PC-3 (cell line): ENCODE data around the gene HIRA. TPM values are rescaled to one million over a fixed set of nuclear protein-coding genes. Genes with fewer than 3 reads are reported as not detected.

Experiments
- ATAC-seq: fragments of 200-7000 bp; cut with Tn5 transposase; 2 replicates; pipeline ENCODE4 v1.9.1; 2020; ENCODE audit warnings: mild to moderate bottlenecking, moderate library complexity
- BruUV-seq: library from RNA; stranded (reverse); fragments of 400-500 nt; replicated peaks from 2 replicates; lab custom pipeline; 2021; lab: Mats Ljungman, UMichigan
- CTCF ChIA-PET: fragments of 300-600 bp; sonication (Branson Sonifier 250); formaldehyde crosslinking; loops from one replicate; lab custom pipeline; 2022; ENCODE audit warnings: antibody characterized with exemption; lab: Charles Lee
- POLR2A ChIA-PET: fragments of 300-600 bp; sonication (Branson Sonifier 250); formaldehyde crosslinking; loops from one replicate; lab custom pipeline; 2022; ENCODE audit warnings: antibody characterized with exemption; ENCODE audit not compliant: unreplicated experiment; lab: Charles Lee
- DNase-seq: peaks from one replicate; pipeline ENCODE4 v3.0.0-alpha.2; 2015
- H2AFZ ChIP-seq: fragments of 300-600 bp; sonication (generic); 2 replicates; pipeline ENCODE4 v1.6.0; 2016; ENCODE audit warnings: antibody characterized with exemption, low read length
- H3F3A ChIP-seq: fragments of 300-600 bp; sonication (generic); one replicate; pipeline ENCODE4 v1.6.0; 2017; ENCODE audit warnings: antibody characterized with exemption, low read length, control low read depth, mild to moderate bottlenecking; ENCODE audit not compliant: unreplicated experiment
- H3K27ac ChIP-seq: fragments of 300-600 bp; sonication (generic); 2 replicates; pipeline ENCODE4 v1.5.1; 2016; ENCODE audit warnings: mild to moderate bottlenecking, low read length
- H3K27me3 ChIP-seq: fragments of 300-600 bp; sonication (generic); 2 replicates; pipeline ENCODE4 v1.6.1; 2016; ENCODE audit warnings: low read length, mixed read lengths
- H3K36me3 ChIP-seq: fragments of 300-600 bp; sonication (generic); 2 replicates; pipeline ENCODE4 v1.6.1; 2016; ENCODE audit warnings: low read depth, mixed run types, low read length, mixed read lengths
- H3K4me1 ChIP-seq: fragments of 300-600 bp; sonication (generic); 2 replicates; pipeline ENCODE4 v1.5.1; 2016; ENCODE audit warnings: low read length; ENCODE audit not compliant: insufficient read depth
- H3K4me2 ChIP-seq: fragments of 300-600 bp; sonication (generic); 2 replicates; pipeline ENCODE4 v1.6.0; 2016; ENCODE audit warnings: low read length
- H3K4me3 ChIP-seq: fragments of 300-600 bp; sonication (generic); 2 replicates; pipeline ENCODE4 v1.5.1; 2016; ENCODE audit warnings: mild to moderate bottlenecking, low read length, mixed read lengths
- H3K79me2 ChIP-seq: fragments of 300-600 bp; sonication (generic); 2 replicates; pipeline ENCODE4 v1.6.1; 2017; ENCODE audit warnings: low read length, mixed read lengths
- H3K9ac ChIP-seq: fragments of 300-600 bp; sonication (generic); 2 replicates; pipeline ENCODE4 v1.6.0; 2016; ENCODE audit warnings: mild to moderate bottlenecking, low read length
- H3K9me2 ChIP-seq: fragments of 300-600 bp; sonication (generic); replicated peaks from 2 replicates; pipeline ENCODE4 v1.6.1; 2016; ENCODE audit warnings: mixed run types, low read length, mixed read lengths
- H3K9me3 ChIP-seq: fragments of 300-600 bp; sonication (generic); 2 replicates; pipeline ENCODE4 v1.6.1; 2016; ENCODE audit warnings: low read length, mixed read lengths
- H4K20me1 ChIP-seq: fragments of 300-600 bp; sonication (generic); 2 replicates; pipeline ENCODE4 v1.6.1; 2016; ENCODE audit warnings: low read length, mixed read lengths
- EZH2 ChIP-seq: fragments of 300-600 bp; sonication (generic); IDR thresholded peaks from one replicate; pipeline ENCODE4 v1.6.1; 2017; ENCODE audit warnings: antibody characterized with exemption, mild to moderate bottlenecking, low read length; ENCODE audit not compliant: unreplicated experiment
- EZH2phosphoT487 ChIP-seq: fragments of 300-600 bp; sonication (generic); IDR thresholded peaks from 2 replicates; pipeline ENCODE4 v1.6.1; 2018; ENCODE audit warnings: mild to moderate bottlenecking, antibody characterized with exemption, low read length, borderline replicate concordance
- intact Hi-C: fragments of 100-400 bp; cut with micrococcal nuclease; formaldehyde crosslinking; loops from 2 replicates; pipeline ENCODE4 v1.9.0; 2023
- total RNA-seq: library from RNA; depleted of rRNA; stranded (reverse); fragments of >200 nt; gene quantifications from 2 replicates; pipeline ENCODE4 v1.2.3, GENCODE V29; 2014
- TF ChIP-seq, protein P1 (sequence below): fragments of 300-600 bp; sonication (generic); conservative IDR thresholded peaks from 2 replicates; pipeline ENCODE4 v1.5.1; 2017; ENCODE audit warnings: antibody characterized with exemption, low read depth, mild to moderate bottlenecking, low read length

Gene HIRA
- total RNA-seq, 1 experiment from 2014 or later: 12.4 TPM

DNA sequence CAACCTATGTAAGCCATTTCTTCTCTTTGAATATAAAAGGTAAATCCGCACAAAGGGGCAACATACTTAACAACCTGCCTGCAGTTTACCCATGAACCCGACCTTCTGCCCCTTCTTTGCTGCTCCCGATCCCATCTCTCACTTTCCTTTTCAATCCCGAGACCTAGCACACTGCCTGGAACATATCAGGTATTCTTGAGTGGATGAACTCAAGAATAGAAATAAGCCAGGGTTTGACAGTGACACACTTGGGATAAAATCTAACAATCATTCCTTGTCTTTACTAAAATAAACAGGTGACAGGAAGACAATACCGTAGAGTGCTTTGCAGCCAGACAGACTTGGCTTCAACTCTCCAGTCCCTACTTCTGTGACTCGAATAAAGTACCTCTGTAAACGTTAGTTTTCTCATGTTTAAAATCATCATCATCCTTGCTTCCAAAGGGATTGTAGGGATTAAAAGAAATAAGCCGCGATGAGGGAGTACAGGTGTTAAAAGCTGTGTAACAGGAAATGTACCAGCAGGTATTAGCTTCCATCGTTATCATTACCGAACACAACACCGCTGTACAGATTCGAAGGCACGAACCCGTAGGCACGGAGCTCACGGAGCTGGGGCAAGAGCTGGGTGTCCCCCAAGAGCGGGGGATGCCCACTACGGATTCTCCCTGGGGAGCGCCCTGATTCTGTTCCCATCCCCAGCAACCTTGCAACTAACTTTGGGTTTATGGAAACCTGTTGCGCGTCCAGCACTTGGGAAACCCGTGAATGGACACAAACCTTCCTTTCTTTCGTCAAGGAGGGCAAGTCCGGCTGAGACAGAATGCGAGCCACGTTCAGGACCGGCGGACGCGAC, 46.7 kb upstream of the HIRA start:
- H3K4me2 ChIP-seq: peak overlapping the region; percentile 88
- peak overlapping the region; percentile 93 for H3K27ac ChIP-seq
- H3K9me3 ChIP-seq: no peaks in the 10 kb centered on the region
- POLR2A ChIA-PET: no interaction called here
- H2AFZ ChIP-seq: peak overlapping the region; percentile 96; the same call in 1 of the 2 replicates
- H4K20me1 ChIP-seq: peaks cover 29% of the 10 kb centered on the region
- H3F3A ChIP-seq: no peaks in the 10 kb centered on the region
- CTCF ChIA-PET: interaction anchor here (0.7 to 1.0 kb wide), 2 partner anchors 11 to 178 kb away, joined by 3 to 4 read pairs; no protein-coding TSS in a partner anchor
- peak overlapping the region; percentile 97 for H3K9ac ChIP-seq
- TF ChIP-seq EZH2phosphoT487 (no peak), EZH2 (no peak)
- peaks cover 20% of the 10 kb centered on the region for H3K36me3 ChIP-seq
- no peaks in the 10 kb centered on the region for H3K9me2 ChIP-seq
- no peaks in the 10 kb centered on the region for H3K27me3 ChIP-seq
- BruUV-seq: TSS peak; percentile 48
- intact Hi-C loops: loop anchor here (5.0 kb wide), 1 partner anchor 176 kb away; no protein-coding TSS in a partner anchor
- H3K4me3 ChIP-seq: peak overlapping the region; percentile 88
- ATAC-seq (no peak), DNase-seq (no peak)
- peaks cover 11% of the 10 kb centered on the region for H3K4me1 ChIP-seq
- H3K79me2 ChIP-seq: peaks cover 78% of the 10 kb centered on the region

DNA sequence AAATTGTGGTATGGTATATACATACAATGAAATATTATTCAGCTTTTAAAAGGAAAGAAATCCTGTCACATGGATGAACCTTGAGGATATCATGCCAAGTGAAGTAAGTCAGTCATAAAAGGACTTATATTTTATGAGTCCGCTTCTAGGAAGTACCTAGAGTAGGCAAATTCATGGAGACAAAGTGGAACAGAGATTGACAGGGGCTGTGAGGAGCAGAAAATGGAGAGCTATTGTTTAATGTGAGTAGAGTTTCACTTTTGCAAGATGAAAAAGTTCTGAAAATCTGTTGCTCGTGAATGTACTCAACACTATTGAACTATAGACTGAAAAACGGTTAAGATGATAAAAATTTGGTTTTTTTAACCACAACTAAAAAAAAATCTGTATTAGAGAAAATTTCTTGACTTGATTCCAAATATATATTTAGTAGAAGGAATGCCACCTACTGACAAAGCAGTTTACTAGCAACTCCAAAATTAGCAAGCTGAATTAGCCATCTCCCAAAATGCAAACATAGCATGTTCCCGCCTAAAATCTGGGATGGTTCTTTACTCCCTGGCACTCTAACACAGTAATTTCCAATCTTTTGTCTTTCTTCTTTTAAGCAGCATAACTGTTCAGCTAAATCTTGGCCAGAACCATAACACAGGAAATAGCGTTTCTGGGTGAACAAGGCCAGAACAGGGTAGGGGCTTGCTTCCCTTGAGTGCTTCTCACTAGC, 46.0 kb upstream of the HIRA start:
- Histone ChIP-seq H3K9me3 (no peaks in the 10 kb centered on the region), H3K27me3 (no peaks in the 10 kb centered on the region), H3K4me1 (peaks cover 11% of the 10 kb centered on the region), H4K20me1 (peaks cover 29% of the 10 kb centered on the region), H3K27ac (no peak overlapping the region), H3K4me3 (peak overlapping the region; percentile 88), H3K9ac (peak overlapping the region; percentile 97), H3K4me2 (peak overlapping the region; percentile 88), H3K36me3 (peaks cover 24% of the 10 kb centered on the region), H3K79me2 (peaks cover 84% of the 10 kb centered on the region), H2AFZ (no peak overlapping the region), H3K9me2 (no peaks in the 10 kb centered on the region), H3F3A (no peaks in the 10 kb centered on the region)
- TF ChIP-seq EZH2 (no peak), EZH2phosphoT487 (no peak)
- TF ChIP-seq, protein P1, sequence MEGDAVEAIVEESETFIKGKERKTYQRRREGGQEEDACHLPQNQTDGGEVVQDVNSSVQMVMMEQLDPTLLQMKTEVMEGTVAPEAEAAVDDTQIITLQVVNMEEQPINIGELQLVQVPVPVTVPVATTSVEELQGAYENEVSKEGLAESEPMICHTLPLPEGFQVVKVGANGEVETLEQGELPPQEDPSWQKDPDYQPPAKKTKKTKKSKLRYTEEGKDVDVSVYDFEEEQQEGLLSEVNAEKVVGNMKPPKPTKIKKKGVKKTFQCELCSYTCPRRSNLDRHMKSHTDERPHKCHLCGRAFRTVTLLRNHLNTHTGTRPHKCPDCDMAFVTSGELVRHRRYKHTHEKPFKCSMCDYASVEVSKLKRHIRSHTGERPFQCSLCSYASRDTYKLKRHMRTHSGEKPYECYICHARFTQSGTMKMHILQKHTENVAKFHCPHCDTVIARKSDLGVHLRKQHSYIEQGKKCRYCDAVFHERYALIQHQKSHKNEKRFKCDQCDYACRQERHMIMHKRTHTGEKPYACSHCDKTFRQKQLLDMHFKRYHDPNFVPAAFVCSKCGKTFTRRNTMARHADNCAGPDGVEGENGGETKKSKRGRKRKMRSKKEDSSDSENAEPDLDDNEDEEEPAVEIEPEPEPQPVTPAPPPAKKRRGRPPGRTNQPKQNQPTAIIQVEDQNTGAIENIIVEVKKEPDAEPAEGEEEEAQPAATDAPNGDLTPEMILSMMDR: no peak; the same call in 1 of the 2 replicates
- intact Hi-C loops: loop anchor here (5.0 kb wide), 1 partner anchor 175 kb away; no protein-coding TSS in a partner anchor
- ChIA-PET POLR2A (no interaction called here), CTCF (interaction anchor here (0.5 to 1.0 kb wide), 3 partner anchors 12 to 178 kb away, joined by 3 to 4 read pairs (median 3); no protein-coding TSS in a partner anchor)
- ATAC-seq: no peak
- peak; percentile 16 for DNase-seq
- no TSS peak for BruUV-seq

DNA sequence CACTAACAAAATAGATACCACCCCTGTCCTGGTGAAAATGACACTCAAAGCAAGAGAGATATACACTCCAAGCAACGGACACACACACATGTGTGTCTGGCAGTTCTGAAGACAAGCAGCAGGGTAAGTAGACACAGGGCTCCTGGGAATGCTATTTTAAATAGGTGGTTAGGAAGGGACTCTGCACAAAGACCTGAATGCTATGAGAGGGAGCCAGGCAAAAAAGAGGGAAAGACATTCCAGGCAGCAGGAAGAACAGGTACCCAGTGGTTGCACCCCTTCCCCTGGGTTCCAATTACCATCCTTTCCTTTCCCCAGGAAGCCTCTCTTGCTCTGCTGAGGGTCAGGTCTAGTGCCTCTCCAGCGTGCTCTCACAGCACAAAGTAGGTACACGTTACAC, 44.5 kb upstream of the HIRA start:
- H2AFZ ChIP-seq: no peak overlapping the region
- H3K27ac ChIP-seq: no peak overlapping the region
- H3K79me2 ChIP-seq: peaks cover 76% of the 10 kb centered on the region
- CTCF ChIA-PET: no interaction called here
- intact Hi-C loops: loop anchor here (5.0 kb wide), 1 partner anchor 174 kb away; no protein-coding TSS in a partner anchor
- POLR2A ChIA-PET: no interaction called here
- no peaks in the 10 kb centered on the region for H3F3A ChIP-seq
- peaks cover 29% of the 10 kb centered on the region for H3K36me3 ChIP-seq
- BruUV-seq: no TSS peak
- H3K9me2 ChIP-seq: no peaks in the 10 kb centered on the region
- H3K9me3 ChIP-seq: no peaks in the 10 kb centered on the region
- H3K9ac ChIP-seq: no peak overlapping the region
- H4K20me1 ChIP-seq: peaks cover 29% of the 10 kb centered on the region
- no peaks in the 10 kb centered on the region for H3K27me3 ChIP-seq
- no peak for ATAC-seq
- TF ChIP-seq EZH2phosphoT487 (no peak), EZH2 (no peak)
- TF ChIP-seq, protein P1: no peak
- DNase-seq: no peak
- H3K4me2 ChIP-seq: no peak overlapping the region
- H3K4me1 ChIP-seq: peaks cover 11% of the 10 kb centered on the region
- no peak overlapping the region for H3K4me3 ChIP-seq
